Measurements from ENCODE around the gene SYNE1. TPM values are rescaled to one million over a fixed set of nuclear protein-coding genes. Genes with fewer than 3 reads are reported as not detected.

The SYNE1 gene
- total and polyA plus RNA-seq, 2 experiments from 2014 or later = 17.6 to 59.9 TPM

DNA sequence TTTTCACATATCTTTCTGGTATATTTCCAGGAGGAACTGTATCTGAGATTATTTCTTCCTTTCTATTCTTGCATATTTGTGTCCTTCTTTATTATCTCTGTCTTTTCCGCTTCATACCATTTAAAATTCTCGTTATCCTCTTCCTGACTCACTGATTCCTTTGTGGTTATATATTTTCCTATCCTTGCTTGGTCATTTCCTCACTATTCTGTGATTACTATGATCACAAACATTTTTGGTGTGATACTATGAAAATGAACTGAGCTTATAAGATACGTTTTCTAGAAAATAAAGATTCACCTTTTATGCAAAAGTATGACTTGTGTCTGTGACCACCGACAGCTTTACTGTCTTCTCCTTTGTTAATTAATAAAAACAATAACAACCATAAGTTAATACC lies 34.0 kb upstream of the SYNE1 start:
- H3K9me3 ChIP-seq (ENCODE audit: low read depth) = no peaks in the 10 kb centered on the region
- no peak overlapping the region for H2AFZ ChIP-seq
- DNase-seq (ENCODE audit: low spot score) = no peak
- no peaks in the 10 kb centered on the region for H3K36me3 ChIP-seq (replicated peaks; ENCODE audit: insufficient read depth, low read depth)
- no peaks in the 10 kb centered on the region for H3K79me2 ChIP-seq
- H3K27ac ChIP-seq = no peak overlapping the region
- H4K20me1 ChIP-seq (ENCODE audit: insufficient read depth, poor library complexity, severe bottlenecking) = no peaks in the 10 kb centered on the region
- 69% methylated on average over 4 of the region's 4 CpGs for WGBS (ENCODE audit: low lambda C conversion rate, missing lambda C conversion rate)
- TF ChIP-seq EZH2 (IDR thresholded peaks at IDR 0.05; ENCODE audit: borderline replicate concordance) (no peak), EZH2phosphoT487 (IDR thresholded peaks at IDR 0.05; ENCODE audit: low read depth, severe bottlenecking, unreplicated experiment) (no peak)
- TF ChIP-seq, protein P1, sequence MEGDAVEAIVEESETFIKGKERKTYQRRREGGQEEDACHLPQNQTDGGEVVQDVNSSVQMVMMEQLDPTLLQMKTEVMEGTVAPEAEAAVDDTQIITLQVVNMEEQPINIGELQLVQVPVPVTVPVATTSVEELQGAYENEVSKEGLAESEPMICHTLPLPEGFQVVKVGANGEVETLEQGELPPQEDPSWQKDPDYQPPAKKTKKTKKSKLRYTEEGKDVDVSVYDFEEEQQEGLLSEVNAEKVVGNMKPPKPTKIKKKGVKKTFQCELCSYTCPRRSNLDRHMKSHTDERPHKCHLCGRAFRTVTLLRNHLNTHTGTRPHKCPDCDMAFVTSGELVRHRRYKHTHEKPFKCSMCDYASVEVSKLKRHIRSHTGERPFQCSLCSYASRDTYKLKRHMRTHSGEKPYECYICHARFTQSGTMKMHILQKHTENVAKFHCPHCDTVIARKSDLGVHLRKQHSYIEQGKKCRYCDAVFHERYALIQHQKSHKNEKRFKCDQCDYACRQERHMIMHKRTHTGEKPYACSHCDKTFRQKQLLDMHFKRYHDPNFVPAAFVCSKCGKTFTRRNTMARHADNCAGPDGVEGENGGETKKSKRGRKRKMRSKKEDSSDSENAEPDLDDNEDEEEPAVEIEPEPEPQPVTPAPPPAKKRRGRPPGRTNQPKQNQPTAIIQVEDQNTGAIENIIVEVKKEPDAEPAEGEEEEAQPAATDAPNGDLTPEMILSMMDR (IDR thresholded peaks at IDR 0.05; ENCODE audit: poor library complexity) = no peak
- no peak overlapping the region for H3K4me3 ChIP-seq
- no peak overlapping the region for H3K4me2 ChIP-seq
- no peaks in the 10 kb centered on the region for H3K9me2 ChIP-seq (replicated peaks; ENCODE audit: insufficient read depth)
- no peaks in the 10 kb centered on the region for H3K27me3 ChIP-seq
- H3K4me1 ChIP-seq (ENCODE audit: insufficient read depth) = no peaks in the 10 kb centered on the region

DNA sequence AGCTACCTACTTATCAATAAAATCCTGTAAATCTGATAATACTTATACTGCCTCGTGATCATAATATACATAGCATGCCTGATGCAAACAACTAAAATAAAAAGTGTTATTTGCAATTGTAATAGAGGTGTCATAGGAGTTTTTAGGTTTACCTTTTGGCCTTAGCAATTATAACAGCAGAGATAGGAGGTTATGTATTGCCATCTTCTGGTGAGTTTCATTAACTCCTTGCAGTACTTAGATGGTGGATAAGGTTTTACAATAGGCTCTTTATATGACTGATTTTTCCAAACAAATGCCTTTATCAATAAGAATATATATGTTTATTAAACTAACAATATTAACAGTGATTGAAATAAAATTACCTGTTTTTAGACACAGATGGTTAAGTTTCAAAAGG lies 32.7 kb upstream of the SYNE1 start:
- Histone ChIP-seq H2AFZ (no peak overlapping the region), H4K20me1 (ENCODE audit: insufficient read depth, poor library complexity, severe bottlenecking) (no peaks in the 10 kb centered on the region), H3K9me2 (replicated peaks; ENCODE audit: insufficient read depth) (no peaks in the 10 kb centered on the region), H3K36me3 (replicated peaks; ENCODE audit: insufficient read depth, low read depth) (no peaks in the 10 kb centered on the region), H3K27me3 (no peaks in the 10 kb centered on the region), H3K27ac (no peak overlapping the region), H3K79me2 (no peaks in the 10 kb centered on the region), H3K4me3 (no peak overlapping the region), H3K9me3 (ENCODE audit: low read depth) (no peaks in the 10 kb centered on the region), H3K4me2 (no peak overlapping the region), H3K4me1 (ENCODE audit: insufficient read depth) (no peaks in the 10 kb centered on the region)
- no peak for DNase-seq (ENCODE audit: low spot score)
- WGBS (ENCODE audit: low lambda C conversion rate, missing lambda C conversion rate) = 9% methylated on average over 1 of the region's 1 CpG
- TF ChIP-seq EZH2phosphoT487 (IDR thresholded peaks at IDR 0.05; ENCODE audit: low read depth, severe bottlenecking, unreplicated experiment) = no peak
- TF ChIP-seq, protein P1 (IDR thresholded peaks at IDR 0.05; ENCODE audit: poor library complexity) = peak; percentile 55

DNA sequence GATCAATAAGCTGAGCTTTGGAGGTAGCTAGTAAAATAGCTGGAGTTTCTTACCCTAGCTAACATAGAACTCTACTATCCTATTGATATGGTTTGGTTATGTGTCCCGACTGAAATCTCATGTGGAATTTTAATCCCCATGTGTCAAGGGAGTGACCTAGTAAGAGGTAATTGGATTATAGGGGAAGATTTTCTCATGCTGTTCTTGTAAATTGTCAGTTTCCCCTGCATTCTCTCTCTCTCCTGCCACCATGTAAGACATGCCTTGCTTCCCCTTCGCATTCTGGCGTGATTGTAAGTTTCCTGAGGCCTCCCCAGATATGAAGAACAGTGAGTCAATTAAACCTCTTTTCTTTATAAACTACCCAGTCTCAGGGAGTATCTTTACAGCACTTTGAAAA lies 24.6 kb upstream of the SYNE1 start:
- Histone ChIP-seq H3K4me3 (no peak overlapping the region), H3K4me2 (no peak overlapping the region), H3K27me3 (no peaks in the 10 kb centered on the region), H3K9me2 (replicated peaks; ENCODE audit: insufficient read depth) (no peaks in the 10 kb centered on the region), H2AFZ (no peak overlapping the region), H3K27ac (no peak overlapping the region), H3K36me3 (replicated peaks; ENCODE audit: insufficient read depth, low read depth) (no peaks in the 10 kb centered on the region), H3K9me3 (ENCODE audit: low read depth) (no peaks in the 10 kb centered on the region), H3K79me2 (no peaks in the 10 kb centered on the region), H4K20me1 (ENCODE audit: insufficient read depth, poor library complexity, severe bottlenecking) (no peaks in the 10 kb centered on the region), H3K4me1 (ENCODE audit: insufficient read depth) (no peaks in the 10 kb centered on the region)
- 76% methylated on average over 3 of the region's 3 CpGs for WGBS (ENCODE audit: low lambda C conversion rate, missing lambda C conversion rate)
- TF ChIP-seq EZH2 (IDR thresholded peaks at IDR 0.05; ENCODE audit: borderline replicate concordance) (no peak), EZH2phosphoT487 (IDR thresholded peaks at IDR 0.05; ENCODE audit: low read depth, severe bottlenecking, unreplicated experiment) (no peak)
- TF ChIP-seq, protein P1 (IDR thresholded peaks at IDR 0.05; ENCODE audit: poor library complexity) = no peak
- DNase-seq (ENCODE audit: low spot score) = no peak

DNA sequence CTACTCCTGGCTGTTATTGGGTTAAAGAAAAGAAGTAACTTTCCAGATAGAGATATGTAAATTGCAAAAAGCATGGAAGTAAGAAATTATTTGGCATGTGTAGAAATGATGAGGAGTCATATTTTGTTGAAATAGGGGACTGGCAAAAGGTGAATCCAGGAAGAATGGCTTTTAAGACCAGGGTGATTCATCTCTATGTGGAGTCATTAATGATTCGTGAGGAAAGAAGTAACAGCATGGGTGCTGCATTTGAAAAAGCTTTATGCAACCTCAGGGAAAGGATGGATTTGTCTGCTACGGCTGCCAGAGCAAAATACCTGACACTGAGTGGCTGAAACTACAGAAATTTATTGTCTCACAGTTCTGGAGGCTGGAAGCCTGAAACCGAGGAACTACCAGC lies 14.8 kb upstream of the SYNE1 start:
- Histone ChIP-seq H3K4me2 (no peak overlapping the region), H3K36me3 (replicated peaks; ENCODE audit: insufficient read depth, low read depth) (no peaks in the 10 kb centered on the region), H3K27me3 (no peaks in the 10 kb centered on the region), H2AFZ (no peak overlapping the region), H3K4me1 (ENCODE audit: insufficient read depth) (no peaks in the 10 kb centered on the region), H3K9me2 (replicated peaks; ENCODE audit: insufficient read depth) (no peaks in the 10 kb centered on the region), H3K4me3 (no peak overlapping the region), H3K9me3 (ENCODE audit: low read depth) (no peaks in the 10 kb centered on the region), H4K20me1 (ENCODE audit: insufficient read depth, poor library complexity, severe bottlenecking) (no peaks in the 10 kb centered on the region), H3K27ac (no peak overlapping the region), H3K79me2 (no peaks in the 10 kb centered on the region)
- DNase-seq (ENCODE audit: low spot score) = no peak
- 74% methylated on average over 3 of the region's 3 CpGs for WGBS (ENCODE audit: low lambda C conversion rate, missing lambda C conversion rate)
- TF ChIP-seq EZH2 (IDR thresholded peaks at IDR 0.05; ENCODE audit: borderline replicate concordance) (no peak), EZH2phosphoT487 (IDR thresholded peaks at IDR 0.05; ENCODE audit: low read depth, severe bottlenecking, unreplicated experiment) (no peak)
- TF ChIP-seq, protein P1 (IDR thresholded peaks at IDR 0.05; ENCODE audit: poor library complexity) = no peak
